ENCODE measurements around the gene OR2A12. TPM values are rescaled to one million over a fixed set of nuclear protein-coding genes. Genes with fewer than 3 reads are reported as not detected.

Gene OR2A12
- total and polyA plus RNA-seq, 2 donors (not counting 3 experiments of a cell fraction or from before 2014, with no cell fraction given): not detected

DNA sequence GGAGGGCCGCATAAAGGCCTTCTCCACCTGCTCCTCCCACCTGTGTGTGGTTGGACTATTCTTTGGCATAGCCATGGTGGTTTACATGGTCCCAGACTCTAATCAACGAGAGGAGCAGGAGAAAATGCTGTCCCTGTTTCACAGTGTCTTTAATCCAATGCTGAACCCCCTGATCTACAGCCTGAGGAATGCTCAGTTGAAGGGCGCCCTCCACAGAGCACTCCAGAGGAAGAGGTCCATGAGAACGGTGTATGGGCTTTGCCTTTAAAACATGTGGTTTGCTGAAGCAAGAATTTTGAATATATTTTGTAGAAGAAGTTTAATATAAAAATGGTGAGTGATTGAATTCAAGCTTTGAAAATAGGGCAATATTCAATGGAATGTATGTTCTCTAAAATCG is 24.2 kb downstream of the OR2A12 start:
- POLR2A ChIA-PET: no interaction called here
- Histone ChIP-seq H3K4me1 (ENCODE audit: control insufficient read depth, extremely low read depth, insufficient read depth, low read length) (no peaks in the 10 kb centered on the region), H3K9me1 (replicated peaks; ENCODE audit: control insufficient read depth, extremely low read depth, insufficient read depth, low read length) (no peaks in the 10 kb centered on the region), H3K9me3 (replicated peaks; ENCODE audit: control insufficient read depth, insufficient read depth, low read length) (no peaks in the 10 kb centered on the region), H4K20me1 (replicated peaks; ENCODE audit: control insufficient read depth, extremely low read depth, insufficient read depth, low read length) (no peaks in the 10 kb centered on the region), H3K27ac (ENCODE audit: insufficient read depth, low read depth, low read length) (no peak overlapping the region), H3K79me2 (ENCODE audit: control insufficient read depth, insufficient read depth, low read length) (no peaks in the 10 kb centered on the region), H3K27me3 (ENCODE audit: control insufficient read depth in 2 of 2, insufficient read depth in 2 of 2, low read length in 2 of 2) (peaks cover 0 to 1% of the 10 kb centered on the region in 2 experiments), H3K36me3 (ENCODE audit: control insufficient read depth in 2 of 2, extremely low read depth in 1 of 2, insufficient read depth in 2 of 2, low read length in 2 of 2) (no peaks in the 10 kb centered on the region), H3K4me2 (ENCODE audit: insufficient read depth, low read length) (no peak overlapping the region), H3K9ac (replicated peaks; ENCODE audit: extremely low read depth, insufficient read depth, low read length) (no peak overlapping the region), H2AFZ (ENCODE audit: low read depth, low read length) (no peak overlapping the region), H3K4me3 (replicated peaks in 1 of 3; ENCODE audit: insufficient read depth in 1 of 3, low read depth in 1 of 3, low read length in 3 of 3) (no peak overlapping the region)
- FAIRE-seq (no peak), DNase-seq (ENCODE audit: low read depth, low spot score) (no peak)
- TF ChIP-seq, protein P1, sequence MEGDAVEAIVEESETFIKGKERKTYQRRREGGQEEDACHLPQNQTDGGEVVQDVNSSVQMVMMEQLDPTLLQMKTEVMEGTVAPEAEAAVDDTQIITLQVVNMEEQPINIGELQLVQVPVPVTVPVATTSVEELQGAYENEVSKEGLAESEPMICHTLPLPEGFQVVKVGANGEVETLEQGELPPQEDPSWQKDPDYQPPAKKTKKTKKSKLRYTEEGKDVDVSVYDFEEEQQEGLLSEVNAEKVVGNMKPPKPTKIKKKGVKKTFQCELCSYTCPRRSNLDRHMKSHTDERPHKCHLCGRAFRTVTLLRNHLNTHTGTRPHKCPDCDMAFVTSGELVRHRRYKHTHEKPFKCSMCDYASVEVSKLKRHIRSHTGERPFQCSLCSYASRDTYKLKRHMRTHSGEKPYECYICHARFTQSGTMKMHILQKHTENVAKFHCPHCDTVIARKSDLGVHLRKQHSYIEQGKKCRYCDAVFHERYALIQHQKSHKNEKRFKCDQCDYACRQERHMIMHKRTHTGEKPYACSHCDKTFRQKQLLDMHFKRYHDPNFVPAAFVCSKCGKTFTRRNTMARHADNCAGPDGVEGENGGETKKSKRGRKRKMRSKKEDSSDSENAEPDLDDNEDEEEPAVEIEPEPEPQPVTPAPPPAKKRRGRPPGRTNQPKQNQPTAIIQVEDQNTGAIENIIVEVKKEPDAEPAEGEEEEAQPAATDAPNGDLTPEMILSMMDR (IDR thresholded peaks at IDR 0.05; ENCODE audit: extremely low read depth in 1 of 2, insufficient read depth in 1 of 2, low read depth in 1 of 2, low read length in 2 of 2): no peak
- no peak for TF ChIP-seq POLR2AphosphoS5 (IDR thresholded peaks at IDR 0.05; ENCODE audit: insufficient read depth, low read depth, low read length)
- TF ChIP-seq EZH2 (IDR thresholded peaks at IDR 0.05; ENCODE audit: borderline replicate concordance, low read depth, low read length, severe bottlenecking): no peak
- TF ChIP-seq JUN (IDR thresholded peaks at IDR 0.05; ENCODE audit: borderline replicate concordance, insufficient read depth, insufficient read length, low read depth): no peak
- TF ChIP-seq, protein P2, sequence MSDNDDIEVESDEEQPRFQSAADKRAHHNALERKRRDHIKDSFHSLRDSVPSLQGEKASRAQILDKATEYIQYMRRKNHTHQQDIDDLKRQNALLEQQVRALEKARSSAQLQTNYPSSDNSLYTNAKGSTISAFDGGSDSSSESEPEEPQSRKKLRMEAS (IDR thresholded peaks at IDR 0.05; ENCODE audit: insufficient read depth, insufficient read length): no peak
- no peak for TF ChIP-seq FOS (IDR thresholded peaks at IDR 0.05; ENCODE audit: borderline replicate concordance, insufficient read depth, low read length)
- no peak for TF ChIP-seq POLR2A (IDR thresholded peaks at IDR 0.05; ENCODE audit: low read depth, low read length)
- TF ChIP-seq GATA2 (IDR thresholded peaks at IDR 0.05; ENCODE audit: insufficient read depth, insufficient read length, low read depth, low read length): no peak
- no peak for TF ChIP-seq MYC (IDR thresholded peaks at IDR 0.05; ENCODE audit: low read depth, low read length)
- dilution Hi-C loops (cut with MboI; ENCODE audit: extremely low pct_ligation_motif_present, low sequenced_read_pairs) (no loop called here), intact Hi-C loops (cut with micrococcal nuclease) (no loop called here)
- BruUV-seq (replicated peaks): no TSS peak
- CTCF ChIA-PET: no interaction called here

Measured in endothelial cell of umbilical vein (primary cell).